Sigmoid colon (tissue), 7 donors: ENCODE data around the gene NPBWR2. TPM values are rescaled to one million over a fixed set of nuclear protein-coding genes. Genes with fewer than 3 reads are reported as not detected.

Source experiments
- DNase-seq: peaks from one replicate; pipeline ENCODE4 v3.0.0-alpha.2; 2019
- H3K27ac ChIP-seq, 4 donors: fragments of 200-600 bp; sonication (generic); one replicate each; pipeline ENCODE4 v1.5.1; 2016 to 2019; ENCODE audit warnings: mild to moderate bottlenecking in 1 of 4
- H3K27me3 ChIP-seq, 3 donors: fragments of 200-600 bp; sonication (generic); one replicate each; pipeline ENCODE4 v1.5.1; 2019; ENCODE audit warnings: mild to moderate bottlenecking in 1 of 3
- H3K36me3 ChIP-seq, 4 donors: fragments of 200-600 bp; sonication (generic); one replicate each; pipeline ENCODE4 v1.5.1; 2016 to 2019
- H3K4me1 ChIP-seq, 4 donors: fragments of 200-600 bp; sonication (generic); one replicate each; pipeline ENCODE4 v1.5.1; 2017 to 2019
- H3K4me3 ChIP-seq, 4 donors: fragments of 200-600 bp; sonication (generic); one replicate each; pipeline ENCODE4 v1.5.1; 2017 to 2019; ENCODE audit warnings: mild to moderate bottlenecking in 2 of 4, moderate library complexity in 1 of 4
- H3K9me3 ChIP-seq, 4 donors: fragments of 200-600 bp in 3 of 4; sonication (generic) in 3 of 4; one replicate each; pipeline versions ENCODE4 v1.5.1 to v1.6.1; 2013 to 2019
- CTCF ChIP-seq, 4 experiments: fragments of 450-650 bp in 3 of 4; fragments of 200-600 bp in 1 of 4; IDR thresholded peaks; one replicate each; pipeline ENCODE4 v1.5.1; 2016 to 2019; ENCODE audit warnings: antibody characterized with exemption in 4 of 4, mild to moderate bottlenecking in 3 of 4, moderate library complexity in 2 of 4
- EP300 ChIP-seq, 4 donors: sonication (generic); formaldehyde crosslinking; IDR thresholded peaks; one replicate each; pipeline ENCODE4 v1.6.1; 2017; ENCODE audit warnings: antibody characterized with exemption in 4 of 4
- POLR2A ChIP-seq, 2 donors: fragments of 450-650 bp; IDR thresholded peaks; one replicate each; pipeline ENCODE4 v1.6.1; 2016; ENCODE audit warnings: antibody characterized with exemption in 2 of 2, mild to moderate bottlenecking in 2 of 2, moderate library complexity in 2 of 2
- POLR2AphosphoS5 ChIP-seq, 4 donors: sonication (generic); formaldehyde crosslinking; IDR thresholded peaks; one replicate each; pipeline ENCODE4 v1.6.1; 2017; ENCODE audit warnings: antibody characterized with exemption in 4 of 4
- WGBS, 2 donors: extraction: QIAGEN DNeasy Blood & Tissue Kit; methylation state at CpG; one replicate each; pipeline ENCODE4 v1.1.7; 2013; 5-methylcytosine and 5-hydroxymethylcytosine counted together
- intact Hi-C: fragments of 100-400 bp; cut with DNase I; formaldehyde crosslinking; loops from one replicate; pipeline ENCODE4 v1.15.1; 2023
- polyA plus RNA-seq, 3 donors: library from polyadenylated mRNA; stranded (reverse); fragments of 200-250 nt; gene quantifications; one replicate each; pipeline ENCODE4 v1.2.3, GENCODE V29; 2013
- total RNA-seq, 4 donors: library from RNA; depleted of rRNA; stranded (reverse); fragments of >200 nt; gene quantifications; one replicate each; pipeline ENCODE4 v1.1.0, GENCODE V29; 2016
- donor health status: healthy with polysubstance abuse.
- donor health status: Bipolar disorder and iron deficiency.
- donor health status: healthy.

The NPBWR2 gene
- total and polyA plus RNA-seq, 7 donors = not detected

DNA sequence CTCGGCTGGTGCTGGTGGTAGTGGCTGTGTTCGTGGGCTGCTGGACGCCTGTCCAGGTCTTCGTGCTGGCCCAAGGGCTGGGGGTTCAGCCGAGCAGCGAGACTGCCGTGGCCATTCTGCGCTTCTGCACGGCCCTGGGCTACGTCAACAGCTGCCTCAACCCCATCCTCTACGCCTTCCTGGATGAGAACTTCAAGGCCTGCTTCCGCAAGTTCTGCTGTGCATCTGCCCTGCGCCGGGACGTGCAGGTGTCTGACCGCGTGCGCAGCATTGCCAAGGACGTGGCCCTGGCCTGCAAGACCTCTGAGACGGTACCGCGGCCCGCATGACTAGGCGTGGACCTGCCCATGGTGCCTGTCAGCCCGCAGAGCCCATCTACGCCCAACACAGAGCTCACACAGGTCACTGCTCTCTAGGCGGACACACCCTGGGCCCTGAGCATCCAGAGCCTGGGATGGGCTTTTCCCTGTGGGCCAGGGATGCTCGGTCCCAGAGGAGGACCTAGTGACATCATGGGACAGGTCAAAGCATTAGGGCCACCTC, 8.8 kb downstream of the NPBWR2 start:
- intact Hi-C loops = no loop called here
- TF ChIP-seq EP300 (IDR thresholded peaks at IDR 0.05) = no peak
- TF ChIP-seq POLR2A (IDR thresholded peaks at IDR 0.05) = no peak
- TF ChIP-seq POLR2AphosphoS5 (IDR thresholded peaks at IDR 0.05) = no peak
- TF ChIP-seq CTCF (IDR thresholded peaks at IDR 0.05) = no peak
- Histone ChIP-seq H3K36me3 (no peaks in the 10 kb centered on the region), H3K4me3 (no peak overlapping the region), H3K27ac (no peak overlapping the region), H3K4me1 (peaks cover 0 to 12% (median 10%) of the 10 kb centered on the region in 4 donors), H3K27me3 (peaks cover 23 to 72% (median 58%) of the 10 kb centered on the region in 3 donors), H3K9me3 (no peaks in the 10 kb centered on the region)
- 90 to 96% methylated on average over 28 of the region's 28 CpGs for WGBS, 2 donors
- no peak for DNase-seq

DNA sequence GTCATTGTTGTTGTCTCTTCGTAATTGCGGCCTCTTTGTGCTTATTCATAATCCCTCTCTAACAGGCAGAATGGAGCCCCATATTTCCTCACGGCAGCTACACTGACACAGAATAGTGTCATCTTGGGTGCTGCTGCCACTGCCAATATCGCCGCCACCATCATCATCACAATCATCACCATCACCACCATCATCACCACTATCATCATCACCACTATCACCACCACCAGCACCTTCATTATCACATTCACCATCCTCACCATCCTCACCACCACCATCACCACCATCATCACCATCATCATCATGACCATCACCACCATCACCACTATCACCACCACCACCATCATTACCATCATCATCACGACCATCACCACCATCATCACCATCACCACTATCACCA, 10.8 kb downstream of the NPBWR2 start:
- intact Hi-C loops = no loop called here
- H3K9me3 ChIP-seq = no peaks in the 10 kb centered on the region
- no peak for TF ChIP-seq POLR2AphosphoS5 (IDR thresholded peaks at IDR 0.05)
- no peak for TF ChIP-seq POLR2A (IDR thresholded peaks at IDR 0.05)
- TF ChIP-seq EP300 (IDR thresholded peaks at IDR 0.05) = no peak
- no peak for TF ChIP-seq CTCF (IDR thresholded peaks at IDR 0.05)
- H3K4me3 ChIP-seq = no peak overlapping the region
- H3K27ac ChIP-seq = no peak overlapping the region
- H3K27me3 ChIP-seq = peaks cover 11 to 53% (median 45%) of the 10 kb centered on the region in 3 donors
- WGBS, 2 donors = 81 to 88% methylated on average over 6 of the region's 6 CpGs
- no peaks in the 10 kb centered on the region for H3K4me1 ChIP-seq
- no peak for DNase-seq
- H3K36me3 ChIP-seq = no peaks in the 10 kb centered on the region

DNA sequence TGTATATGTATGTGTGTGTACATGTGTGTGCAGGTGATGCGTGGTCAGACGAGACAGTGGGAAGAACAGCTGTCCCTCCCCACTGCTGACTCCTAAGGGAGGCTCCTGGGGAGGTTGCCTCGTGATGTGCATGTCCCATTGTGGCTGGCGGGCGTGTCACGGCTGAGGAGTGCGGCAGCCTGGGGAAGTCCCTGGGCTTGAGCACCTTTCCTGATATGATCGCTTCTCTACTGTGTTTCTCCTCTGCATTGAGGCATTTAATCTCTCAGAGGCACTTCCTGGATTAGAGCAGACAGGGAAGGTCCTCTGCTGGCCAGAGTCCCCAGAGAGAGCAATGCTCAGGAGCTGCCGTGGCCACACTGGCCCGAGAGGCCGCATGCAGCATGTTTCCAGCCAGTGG, 11.4 kb downstream of the NPBWR2 start:
- intact Hi-C loops = no loop called here
- H3K36me3 ChIP-seq = no peaks in the 10 kb centered on the region
- H3K4me3 ChIP-seq = no peak overlapping the region
- no peaks in the 10 kb centered on the region for H3K9me3 ChIP-seq
- 41 to 71% methylated on average over 11 of the region's 11 CpGs for WGBS, 2 donors
- H3K27ac ChIP-seq = no peak overlapping the region
- no peak for DNase-seq
- TF ChIP-seq POLR2AphosphoS5 (IDR thresholded peaks at IDR 0.05) (no peak), POLR2A (IDR thresholded peaks at IDR 0.05) (no peak), CTCF (IDR thresholded peaks at IDR 0.05) (no peak), EP300 (IDR thresholded peaks at IDR 0.05) (no peak)
- H3K27me3 ChIP-seq = peaks cover 5 to 47% (median 38%) of the 10 kb centered on the region in 3 donors
- H3K4me1 ChIP-seq = no peaks in the 10 kb centered on the region

DNA sequence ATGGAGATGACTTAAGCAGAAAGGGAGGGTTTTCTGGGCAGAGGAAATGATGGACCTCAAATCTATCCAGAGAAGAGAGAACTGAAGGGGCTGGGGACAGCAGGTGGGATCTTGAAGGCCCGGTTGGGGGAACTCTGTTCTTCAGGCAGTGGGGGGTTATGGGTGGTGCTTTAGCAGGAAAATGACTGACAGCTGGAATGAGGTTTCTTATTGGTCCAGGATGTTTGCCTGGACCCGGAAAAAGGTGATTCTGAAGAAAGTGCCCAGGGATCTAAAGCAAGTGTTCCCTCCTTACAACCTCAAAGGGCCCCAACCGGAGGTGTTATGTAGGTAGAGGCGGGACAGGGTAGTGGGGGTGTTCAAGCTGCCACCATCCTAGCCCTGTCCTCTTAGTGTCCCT, 11.9 kb downstream of the NPBWR2 start:
- TF ChIP-seq CTCF (IDR thresholded peaks at IDR 0.05) = no peak
- no peak for TF ChIP-seq POLR2A (IDR thresholded peaks at IDR 0.05)
- H3K4me1 ChIP-seq = no peaks in the 10 kb centered on the region
- intact Hi-C loops = no loop called here
- no peaks in the 10 kb centered on the region for H3K36me3 ChIP-seq
- no peak for DNase-seq
- 48 to 71% methylated on average over 4 of the region's 4 CpGs for WGBS, 2 donors
- no peak overlapping the region for H3K27ac ChIP-seq
- no peaks in the 10 kb centered on the region for H3K9me3 ChIP-seq
- no peak overlapping the region for H3K4me3 ChIP-seq
- H3K27me3 ChIP-seq = peaks cover 3 to 43% (median 34%) of the 10 kb centered on the region in 3 donors

DNA sequence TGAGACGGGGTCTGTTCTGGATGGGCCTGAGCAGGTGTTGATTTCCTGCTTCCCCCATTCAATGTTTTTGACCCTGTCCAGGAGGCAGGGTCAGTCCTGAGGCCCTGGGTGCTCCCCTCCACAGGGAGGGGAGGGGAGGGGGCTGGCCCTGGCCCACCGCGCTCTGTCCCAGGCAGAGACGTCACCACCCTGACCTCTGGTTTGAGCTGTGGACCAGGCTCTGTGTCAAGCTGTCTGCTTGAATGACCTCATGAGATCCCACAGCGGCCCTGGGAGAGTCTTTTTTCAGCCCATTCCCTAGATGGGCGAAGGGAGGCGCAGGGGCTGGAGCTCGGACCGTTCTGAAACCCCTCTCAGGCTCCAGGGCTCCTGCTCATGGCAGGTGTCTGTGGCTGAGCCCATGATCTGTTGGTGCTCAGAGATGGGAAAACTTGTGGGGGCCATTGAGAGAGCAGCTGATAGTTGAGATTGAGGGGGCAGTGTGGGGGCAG, 14.3 kb downstream of the NPBWR2 start:
- H3K4me3 ChIP-seq = no peak overlapping the region
- WGBS, 2 donors = 30 to 64% methylated on average over 9 of the region's 9 CpGs
- no peak overlapping the region for H3K27ac ChIP-seq
- DNase-seq = no peak
- no peaks in the 10 kb centered on the region for H3K36me3 ChIP-seq
- intact Hi-C loops = no loop called here
- no peaks in the 10 kb centered on the region for H3K9me3 ChIP-seq
- TF ChIP-seq EP300 (IDR thresholded peaks at IDR 0.05) (no peak), POLR2A (IDR thresholded peaks at IDR 0.05) (no peak), POLR2AphosphoS5 (IDR thresholded peaks at IDR 0.05) (no peak), CTCF (IDR thresholded peaks at IDR 0.05) (no peak)
- no peaks in the 10 kb centered on the region for H3K4me1 ChIP-seq
- H3K27me3 ChIP-seq = peaks cover 0 to 21% (median 18%) of the 10 kb centered on the region in 3 donors
